Loucy (cell line): ENCODE data around the gene WNT5A.

Experiments
- H2AFZ ChIP-seq: fragments of 200-600 bp; sonication (generic); 2 replicates; pipeline ENCODE4 v1.6.0; 2016; ENCODE audit warnings: antibody characterized with exemption, mild to moderate bottlenecking, low read length, moderate library complexity
- H3F3A ChIP-seq: fragments of 200-600 bp; 2 replicates; pipeline ENCODE4 v1.6.0; 2016; ENCODE audit warnings: antibody characterized with exemption, low read depth, mild to moderate bottlenecking
- H3K27me3 ChIP-seq: fragments of 200-600 bp; sonication (generic); 2 replicates; pipeline ENCODE4 v1.6.1; 2014; ENCODE audit warnings: low read length, mild to moderate bottlenecking; ENCODE audit not compliant: insufficient read depth, poor library complexity, severe bottlenecking
- H3K36me3 ChIP-seq: fragments of 200-600 bp; sonication (generic); 2 replicates; pipeline ENCODE4 v1.6.1; 2016; ENCODE audit warnings: low read length; ENCODE audit not compliant: insufficient read depth
- H3K4me1 ChIP-seq: fragments of 200-600 bp; sonication (generic); 2 replicates; pipeline ENCODE4 v1.5.1; 2014; ENCODE audit warnings: low read length, mild to moderate bottlenecking; ENCODE audit not compliant: insufficient read depth, poor library complexity, severe bottlenecking
- H3K4me2 ChIP-seq: fragments of 200-600 bp; sonication (generic); 2 replicates; pipeline ENCODE4 v1.6.0; 2014; ENCODE audit warnings: antibody characterized with exemption, low read length, low read depth, mild to moderate bottlenecking; ENCODE audit not compliant: poor library complexity, severe bottlenecking
- H3K4me3 ChIP-seq: fragments of 200-600 bp; sonication (generic); 2 replicates; pipeline ENCODE4 v1.5.1; 2014; ENCODE audit warnings: low read length, mild to moderate bottlenecking, mixed read lengths; ENCODE audit not compliant: poor library complexity, severe bottlenecking
- H3K79me2 ChIP-seq: fragments of 200-600 bp; sonication (generic); 2 replicates; pipeline ENCODE4 v1.6.1; 2014; ENCODE audit warnings: low read length; ENCODE audit not compliant: insufficient read depth
- H3K9ac ChIP-seq: fragments of 200-600 bp; sonication (generic); 2 replicates; pipeline ENCODE4 v1.6.0; 2014; ENCODE audit warnings: mild to moderate bottlenecking, low read depth, low read length, moderate library complexity; ENCODE audit not compliant: poor library complexity, severe bottlenecking
- H3K9me2 ChIP-seq: fragments of 200-600 bp; sonication (generic); replicated peaks from 2 replicates; pipeline ENCODE4 v1.6.1; 2016; ENCODE audit warnings: low read depth, low read length, mixed read lengths
- H3K9me3 ChIP-seq: fragments of 200-600 bp; sonication (generic); 2 replicates; pipeline ENCODE4 v1.6.1; 2014; ENCODE audit warnings: mild to moderate bottlenecking, antibody characterized with exemption, low read length, low read depth; ENCODE audit not compliant: insufficient read depth
- H4K20me1 ChIP-seq: fragments of 200-600 bp; sonication (generic); 2 replicates; pipeline ENCODE4 v1.6.0; 2014; ENCODE audit warnings: antibody characterized with exemption, low read length, mild to moderate bottlenecking; ENCODE audit not compliant: insufficient read depth, poor library complexity, severe bottlenecking
- EZH2phosphoT487 ChIP-seq: fragments of 200-600 bp; IDR thresholded peaks from 2 replicates; pipeline ENCODE4 v1.6.1; 2018; ENCODE audit warnings: antibody characterized with exemption, mild to moderate bottlenecking, moderate library complexity, borderline replicate concordance
- TF ChIP-seq, protein P1 (sequence below): fragments of 200-600 bp; sonication (generic); conservative IDR thresholded peaks from 2 replicates; pipeline ENCODE4 v1.5.1; 2014; ENCODE audit warnings: mild to moderate bottlenecking, antibody characterized with exemption, low read length

WNT5A gene

DNA sequence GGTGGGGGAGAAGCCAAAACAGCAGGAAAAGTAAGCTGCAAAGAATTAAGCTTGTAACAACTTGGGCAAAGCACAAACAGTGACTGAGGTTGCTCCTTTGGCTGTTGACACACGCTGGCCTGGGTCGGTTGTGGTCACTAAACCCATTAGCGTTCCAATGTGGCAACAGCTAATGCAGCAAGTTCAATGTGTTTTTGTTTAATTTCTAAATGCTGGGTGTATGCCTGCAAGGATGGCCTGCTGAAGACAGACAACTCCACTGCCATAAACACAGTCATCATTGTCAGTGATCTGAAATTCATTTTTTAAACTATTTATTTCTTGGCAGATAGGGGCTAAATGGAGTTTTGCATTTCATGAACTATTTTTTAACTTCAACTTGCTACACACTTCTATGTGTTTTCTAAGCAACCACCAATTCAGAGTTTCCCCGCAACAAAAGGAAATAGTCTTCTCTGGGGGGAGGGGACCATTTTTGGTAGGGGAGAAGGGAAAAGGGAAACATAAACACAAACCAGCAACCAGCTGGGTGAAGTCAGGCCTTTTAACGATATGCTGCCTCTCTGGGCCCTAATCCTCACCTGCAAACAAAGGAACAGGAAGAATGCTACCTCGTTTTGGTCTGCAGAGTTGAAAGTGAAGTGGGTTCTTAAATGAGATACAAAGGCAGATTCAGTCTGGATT lies 34.8 kb upstream of the WNT5A start:
- no peaks in the 10 kb centered on the region for H3K27me3 ChIP-seq
- TF ChIP-seq, protein P1, sequence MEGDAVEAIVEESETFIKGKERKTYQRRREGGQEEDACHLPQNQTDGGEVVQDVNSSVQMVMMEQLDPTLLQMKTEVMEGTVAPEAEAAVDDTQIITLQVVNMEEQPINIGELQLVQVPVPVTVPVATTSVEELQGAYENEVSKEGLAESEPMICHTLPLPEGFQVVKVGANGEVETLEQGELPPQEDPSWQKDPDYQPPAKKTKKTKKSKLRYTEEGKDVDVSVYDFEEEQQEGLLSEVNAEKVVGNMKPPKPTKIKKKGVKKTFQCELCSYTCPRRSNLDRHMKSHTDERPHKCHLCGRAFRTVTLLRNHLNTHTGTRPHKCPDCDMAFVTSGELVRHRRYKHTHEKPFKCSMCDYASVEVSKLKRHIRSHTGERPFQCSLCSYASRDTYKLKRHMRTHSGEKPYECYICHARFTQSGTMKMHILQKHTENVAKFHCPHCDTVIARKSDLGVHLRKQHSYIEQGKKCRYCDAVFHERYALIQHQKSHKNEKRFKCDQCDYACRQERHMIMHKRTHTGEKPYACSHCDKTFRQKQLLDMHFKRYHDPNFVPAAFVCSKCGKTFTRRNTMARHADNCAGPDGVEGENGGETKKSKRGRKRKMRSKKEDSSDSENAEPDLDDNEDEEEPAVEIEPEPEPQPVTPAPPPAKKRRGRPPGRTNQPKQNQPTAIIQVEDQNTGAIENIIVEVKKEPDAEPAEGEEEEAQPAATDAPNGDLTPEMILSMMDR, result no peak
- no peak for TF ChIP-seq EZH2phosphoT487
- H3K4me3 ChIP-seq, result peak overlapping the region; percentile 56
- no peaks in the 10 kb centered on the region for H4K20me1 ChIP-seq
- H3K4me2 ChIP-seq, result peak overlapping the region; percentile 78
- H3K36me3 ChIP-seq, result no peaks in the 10 kb centered on the region
- H3K4me1 ChIP-seq, result peaks cover 44% of the 10 kb centered on the region
- peak overlapping the region; percentile 56 for H3K9ac ChIP-seq
- no peaks in the 10 kb centered on the region for H3K9me2 ChIP-seq
- H3K79me2 ChIP-seq, result no peaks in the 10 kb centered on the region
- peaks cover 3% of the 10 kb centered on the region; the same call in 1 of the 2 replicates for H3F3A ChIP-seq
- peak overlapping the region; percentile 72 for H2AFZ ChIP-seq
- H3K9me3 ChIP-seq, result no peaks in the 10 kb centered on the region

DNA sequence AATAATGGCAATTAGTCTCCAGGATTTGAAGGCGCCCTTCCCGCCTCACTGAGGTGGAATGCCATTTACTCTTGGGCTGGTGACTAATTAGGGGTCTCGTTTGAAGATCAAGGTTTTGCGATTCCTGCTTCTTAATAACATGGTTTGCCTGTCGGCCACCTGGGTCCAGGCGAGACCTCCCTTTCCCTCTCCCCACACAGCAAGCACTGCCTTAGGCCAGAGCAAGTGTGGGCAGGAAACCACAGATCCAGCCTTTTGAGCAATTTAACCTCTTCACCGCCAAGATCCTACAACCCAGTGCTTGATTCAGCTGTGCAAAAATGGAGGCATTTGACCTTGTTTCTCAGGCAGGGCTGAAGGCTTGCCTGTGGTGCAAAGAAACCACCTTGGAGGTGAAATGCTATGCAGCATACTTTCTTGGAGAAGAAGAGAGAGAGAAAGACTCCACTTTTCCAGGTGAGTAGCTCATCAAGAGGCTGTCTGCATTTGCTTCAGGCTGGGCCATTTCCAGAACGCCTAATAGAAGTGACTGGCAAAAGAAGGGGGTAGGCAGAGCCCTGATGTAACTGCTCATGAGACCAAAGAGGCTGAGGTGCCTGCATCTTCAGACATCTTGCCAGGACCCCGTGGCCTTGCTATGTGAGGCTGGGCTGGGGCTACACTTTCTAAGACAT lies 34.1 kb upstream of the WNT5A start:
- H4K20me1 ChIP-seq, result no peaks in the 10 kb centered on the region
- H3K9ac ChIP-seq, result peak overlapping the region; percentile 56
- TF ChIP-seq, protein P1, result no peak
- TF ChIP-seq EZH2phosphoT487, result no peak
- peak overlapping the region; percentile 72 for H2AFZ ChIP-seq
- H3K4me1 ChIP-seq, result peaks cover 44% of the 10 kb centered on the region
- H3K4me3 ChIP-seq, result peak overlapping the region; percentile 56
- no peaks in the 10 kb centered on the region for H3K27me3 ChIP-seq
- H3K9me2 ChIP-seq, result no peaks in the 10 kb centered on the region
- no peaks in the 10 kb centered on the region for H3K9me3 ChIP-seq
- H3K4me2 ChIP-seq, result peak overlapping the region; percentile 78
- no peaks in the 10 kb centered on the region for H3K79me2 ChIP-seq
- H3F3A ChIP-seq, result peaks cover 3% of the 10 kb centered on the region; the same call in 1 of the 2 replicates
- H3K36me3 ChIP-seq, result no peaks in the 10 kb centered on the region

DNA sequence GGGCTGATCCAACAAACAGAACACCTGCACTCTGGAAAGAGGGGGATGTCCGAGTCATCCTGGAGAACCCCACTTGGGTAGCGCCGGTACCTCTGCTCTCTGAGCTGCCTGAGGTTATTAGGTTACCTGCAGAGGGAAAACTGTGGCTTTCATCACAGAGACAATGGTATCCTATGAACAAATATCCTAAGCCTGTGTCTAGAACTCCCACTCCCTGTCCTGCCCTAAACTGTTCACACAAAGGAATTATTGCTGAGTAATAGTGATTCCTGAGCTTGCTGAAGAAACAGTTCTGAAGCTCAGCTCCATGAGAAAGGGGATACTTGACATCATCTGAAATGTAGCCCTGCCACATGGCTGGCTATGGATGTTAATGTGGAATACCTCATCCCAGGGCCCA lies 31.9 kb upstream of the WNT5A start:
- Histone ChIP-seq H3K4me2 (no peak overlapping the region), H3K9me2 (no peaks in the 10 kb centered on the region), H3K9ac (no peak overlapping the region), H3K4me3 (no peak overlapping the region), H3K9me3 (no peaks in the 10 kb centered on the region), H3F3A (peaks cover 3% of the 10 kb centered on the region; the same call in 1 of the 2 replicates), H4K20me1 (no peaks in the 10 kb centered on the region), H3K4me1 (peaks cover 37% of the 10 kb centered on the region), H3K27me3 (no peaks in the 10 kb centered on the region), H3K79me2 (no peaks in the 10 kb centered on the region), H3K36me3 (no peaks in the 10 kb centered on the region), H2AFZ (no peak overlapping the region)
- TF ChIP-seq, protein P1, result no peak
- no peak for TF ChIP-seq EZH2phosphoT487
